Testis (tissue), 2 donors: ENCODE data around the gene MCC.

Source experiments
- CTCF ChIP-seq, 3 experiments: fragments of 450-650 bp in 2 of 3; fragments of 200-600 bp in 1 of 3; sonication (generic) in 1 of 3; IDR thresholded peaks; one replicate each; pipeline ENCODE4 v1.5.1; 2016 to 2019; ENCODE audit warnings: antibody characterized with exemption in 3 of 3, mild to moderate bottlenecking in 2 of 3, moderate library complexity in 1 of 3
- POLR2A ChIP-seq: fragments of 450-650 bp; IDR thresholded peaks from one replicate; pipeline ENCODE4 v1.6.1; 2017; ENCODE audit warnings: antibody characterized with exemption, mild to moderate bottlenecking, moderate library complexity

DNA sequence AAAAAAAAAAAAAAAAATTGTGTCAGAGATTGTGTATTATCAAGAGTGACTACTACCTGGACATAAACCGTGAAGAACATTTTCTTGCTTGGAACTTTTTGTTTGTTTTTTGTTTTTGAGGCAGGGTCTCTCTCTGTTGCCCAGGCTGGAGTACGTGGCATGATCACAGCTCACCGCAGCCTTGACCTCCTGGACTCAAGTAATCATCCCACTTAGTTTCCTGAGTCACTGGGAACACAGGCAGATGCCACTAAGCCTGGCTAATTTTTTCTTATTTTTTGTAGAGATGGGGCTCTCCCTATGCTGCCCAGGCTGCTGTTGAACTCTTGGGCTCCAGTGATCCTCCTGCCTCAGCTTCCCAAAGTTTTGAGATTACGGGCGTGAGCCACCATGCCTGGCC, 485.8 kb downstream of the MCC start:
- TF ChIP-seq CTCF (IDR thresholded peaks at IDR 0.05) = no peak
- no peak for TF ChIP-seq POLR2A
